ENCODE measurements around the gene ARF1. TPM values are rescaled to one million over a fixed set of nuclear protein-coding genes. Genes with fewer than 3 reads are reported as not detected.

ARF1 gene
- total RNA-seq, 1 donor: 231 TPM

DNA sequence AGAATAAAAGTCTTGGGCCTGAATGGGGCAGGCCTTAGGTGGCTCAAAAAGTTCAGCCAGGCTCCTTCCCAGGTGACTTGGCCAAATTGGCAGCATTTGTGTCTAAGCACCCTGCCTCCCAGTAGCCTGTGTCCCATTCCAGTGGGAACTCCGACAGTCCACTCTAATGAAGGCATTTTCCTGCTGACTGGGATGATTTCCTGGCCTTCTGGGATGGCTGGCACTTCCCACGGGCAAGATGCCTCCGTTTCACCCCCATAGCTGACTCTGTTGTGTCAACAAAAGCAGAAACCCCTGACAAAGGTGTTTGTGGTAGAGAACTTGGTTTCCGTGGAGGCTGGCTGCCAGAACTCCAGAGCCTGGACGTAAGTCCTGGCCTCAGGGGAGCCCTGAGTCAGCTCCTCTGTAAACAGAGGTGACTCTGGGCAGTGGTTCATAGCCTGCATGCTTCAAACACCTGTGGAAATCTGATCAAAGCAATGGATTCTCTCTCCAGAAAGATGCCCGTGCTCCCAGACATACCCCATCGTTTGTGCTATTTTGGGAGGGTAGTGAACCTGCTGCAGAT lies 39.1 kb upstream of the ARF1 start:
- no peaks in the 10 kb centered on the region for H3K36me3 ChIP-seq (ENCODE audit: insufficient read depth, low read length)
- H3K79me2 ChIP-seq (ENCODE audit: insufficient read depth, low read length): no peaks in the 10 kb centered on the region
- H4K20me1 ChIP-seq (ENCODE audit: insufficient read depth, low read length): no peaks in the 10 kb centered on the region
- DNase-seq (ENCODE audit: insufficient read length, low spot score, missing footprints): peak; percentile 87
- H3K4me3 ChIP-seq (ENCODE audit: insufficient read depth, low read length): no peak overlapping the region
- no peak overlapping the region for H2AFZ ChIP-seq (ENCODE audit: low read length)
- H3K27me3 ChIP-seq (ENCODE audit: insufficient read depth, low read length): peaks cover 23% of the 10 kb centered on the region
- H3K9me3 ChIP-seq (ENCODE audit: low read depth, low read length): no peaks in the 10 kb centered on the region
- TF ChIP-seq, protein P1, sequence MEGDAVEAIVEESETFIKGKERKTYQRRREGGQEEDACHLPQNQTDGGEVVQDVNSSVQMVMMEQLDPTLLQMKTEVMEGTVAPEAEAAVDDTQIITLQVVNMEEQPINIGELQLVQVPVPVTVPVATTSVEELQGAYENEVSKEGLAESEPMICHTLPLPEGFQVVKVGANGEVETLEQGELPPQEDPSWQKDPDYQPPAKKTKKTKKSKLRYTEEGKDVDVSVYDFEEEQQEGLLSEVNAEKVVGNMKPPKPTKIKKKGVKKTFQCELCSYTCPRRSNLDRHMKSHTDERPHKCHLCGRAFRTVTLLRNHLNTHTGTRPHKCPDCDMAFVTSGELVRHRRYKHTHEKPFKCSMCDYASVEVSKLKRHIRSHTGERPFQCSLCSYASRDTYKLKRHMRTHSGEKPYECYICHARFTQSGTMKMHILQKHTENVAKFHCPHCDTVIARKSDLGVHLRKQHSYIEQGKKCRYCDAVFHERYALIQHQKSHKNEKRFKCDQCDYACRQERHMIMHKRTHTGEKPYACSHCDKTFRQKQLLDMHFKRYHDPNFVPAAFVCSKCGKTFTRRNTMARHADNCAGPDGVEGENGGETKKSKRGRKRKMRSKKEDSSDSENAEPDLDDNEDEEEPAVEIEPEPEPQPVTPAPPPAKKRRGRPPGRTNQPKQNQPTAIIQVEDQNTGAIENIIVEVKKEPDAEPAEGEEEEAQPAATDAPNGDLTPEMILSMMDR (IDR thresholded peaks at IDR 0.05; ENCODE audit: extremely low read depth, low read depth, low read length): no peak
- H3K4me1 ChIP-seq (ENCODE audit: insufficient read depth, low read length): no peaks in the 10 kb centered on the region
- no peak overlapping the region for H3K27ac ChIP-seq (ENCODE audit: low read depth, low read length)
- H3K4me2 ChIP-seq (ENCODE audit: insufficient read depth, low read length): no peak overlapping the region

DNA sequence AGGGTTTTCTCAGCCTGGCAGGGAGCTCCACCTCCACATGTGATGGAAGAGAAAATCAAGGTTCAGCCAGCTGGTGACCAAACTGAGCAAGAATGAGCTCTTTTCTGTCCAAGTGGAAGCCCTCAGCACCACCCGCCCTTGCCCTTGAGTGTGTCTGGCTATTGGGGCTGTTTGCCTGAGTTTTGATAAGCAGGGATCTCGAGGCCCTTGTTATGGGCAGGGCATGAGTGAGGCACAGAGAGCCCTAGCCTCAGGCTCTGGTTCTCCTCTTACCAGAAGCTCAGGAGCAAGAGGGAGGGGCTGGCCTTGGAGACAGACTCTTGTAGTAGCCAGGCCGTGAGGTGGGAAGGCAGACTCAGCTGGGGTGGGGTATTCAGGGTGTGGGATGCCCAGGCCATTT lies 37.5 kb upstream of the ARF1 start:
- peak; percentile 48 for DNase-seq (ENCODE audit: insufficient read length, low spot score, missing footprints)
- H3K4me1 ChIP-seq (ENCODE audit: insufficient read depth, low read length): no peaks in the 10 kb centered on the region
- H2AFZ ChIP-seq (ENCODE audit: low read length): no peak overlapping the region
- no peaks in the 10 kb centered on the region for H3K36me3 ChIP-seq (ENCODE audit: insufficient read depth, low read length)
- TF ChIP-seq, protein P1 (IDR thresholded peaks at IDR 0.05; ENCODE audit: extremely low read depth, low read depth, low read length): no peak
- H3K27me3 ChIP-seq (ENCODE audit: insufficient read depth, low read length): peaks cover 10% of the 10 kb centered on the region
- no peak overlapping the region for H3K4me3 ChIP-seq (ENCODE audit: insufficient read depth, low read length)
- H3K9me3 ChIP-seq (ENCODE audit: low read depth, low read length): no peaks in the 10 kb centered on the region
- no peak overlapping the region for H3K27ac ChIP-seq (ENCODE audit: low read depth, low read length)
- H3K4me2 ChIP-seq (ENCODE audit: insufficient read depth, low read length): no peak overlapping the region
- no peaks in the 10 kb centered on the region for H4K20me1 ChIP-seq (ENCODE audit: insufficient read depth, low read length)
- no peaks in the 10 kb centered on the region for H3K79me2 ChIP-seq (ENCODE audit: insufficient read depth, low read length)

DNA sequence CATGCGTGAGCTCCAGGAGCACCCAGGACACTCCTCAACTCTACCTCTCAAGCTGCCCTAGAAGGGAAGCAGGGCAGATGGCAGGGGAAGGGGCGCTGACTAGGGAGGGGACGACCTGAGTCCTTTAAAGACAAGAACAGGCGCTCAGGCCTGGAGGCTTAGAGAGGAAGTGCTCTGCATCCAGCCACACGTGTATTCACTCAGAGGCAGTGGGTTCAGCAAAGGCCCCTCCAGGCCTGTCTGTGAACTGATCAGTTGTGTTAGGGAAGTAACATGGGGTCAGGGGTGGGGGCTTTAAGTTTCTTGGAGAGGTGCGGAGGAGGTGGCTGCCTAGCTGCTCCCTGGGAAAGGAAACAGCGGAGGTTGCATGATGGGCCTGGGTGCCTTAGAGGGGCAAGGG lies 37.1 kb upstream of the ARF1 start:
- Histone ChIP-seq H3K36me3 (ENCODE audit: insufficient read depth, low read length) (no peaks in the 10 kb centered on the region), H4K20me1 (ENCODE audit: insufficient read depth, low read length) (no peaks in the 10 kb centered on the region), H3K9me3 (ENCODE audit: low read depth, low read length) (no peaks in the 10 kb centered on the region), H3K4me3 (ENCODE audit: insufficient read depth, low read length) (no peak overlapping the region), H2AFZ (ENCODE audit: low read length) (no peak overlapping the region), H3K79me2 (ENCODE audit: insufficient read depth, low read length) (no peaks in the 10 kb centered on the region), H3K27me3 (ENCODE audit: insufficient read depth, low read length) (peaks cover 10% of the 10 kb centered on the region), H3K4me2 (ENCODE audit: insufficient read depth, low read length) (no peak overlapping the region), H3K4me1 (ENCODE audit: insufficient read depth, low read length) (no peaks in the 10 kb centered on the region), H3K27ac (ENCODE audit: low read depth, low read length) (no peak overlapping the region)
- TF ChIP-seq, protein P1 (IDR thresholded peaks at IDR 0.05; ENCODE audit: extremely low read depth, low read depth, low read length): no peak
- DNase-seq (ENCODE audit: insufficient read length, low spot score, missing footprints): no peak

DNA sequence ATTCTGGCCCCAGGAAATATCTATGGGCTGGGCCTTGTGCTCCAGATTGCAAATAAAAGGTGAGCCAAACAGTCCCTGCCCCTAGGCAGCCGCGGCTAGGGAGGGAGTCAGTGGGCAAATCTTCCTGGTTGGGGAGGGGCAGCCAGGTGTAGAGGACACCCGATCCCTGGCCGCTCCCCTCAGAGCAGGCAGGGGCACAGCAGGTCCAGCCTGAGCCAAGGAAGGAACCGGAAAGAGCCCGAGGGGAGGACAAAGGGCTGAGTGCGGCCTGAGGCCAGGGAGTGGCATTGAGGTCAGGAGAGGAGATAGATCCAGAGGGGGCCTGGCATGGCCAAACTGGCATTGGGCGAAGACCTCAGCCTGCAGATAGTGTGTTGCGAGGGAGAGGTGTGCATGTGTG lies 36.6 kb upstream of the ARF1 start:
- TF ChIP-seq, protein P1 (IDR thresholded peaks at IDR 0.05; ENCODE audit: extremely low read depth, low read depth, low read length): no peak
- no peak overlapping the region for H3K27ac ChIP-seq (ENCODE audit: low read depth, low read length)
- no peaks in the 10 kb centered on the region for H4K20me1 ChIP-seq (ENCODE audit: insufficient read depth, low read length)
- no peaks in the 10 kb centered on the region for H3K4me1 ChIP-seq (ENCODE audit: insufficient read depth, low read length)
- no peak overlapping the region for H2AFZ ChIP-seq (ENCODE audit: low read length)
- no peaks in the 10 kb centered on the region for H3K79me2 ChIP-seq (ENCODE audit: insufficient read depth, low read length)
- DNase-seq (ENCODE audit: insufficient read length, low spot score, missing footprints): no peak
- no peaks in the 10 kb centered on the region for H3K36me3 ChIP-seq (ENCODE audit: insufficient read depth, low read length)
- no peak overlapping the region for H3K4me3 ChIP-seq (ENCODE audit: insufficient read depth, low read length)
- H3K27me3 ChIP-seq (ENCODE audit: insufficient read depth, low read length): peaks cover 10% of the 10 kb centered on the region
- H3K9me3 ChIP-seq (ENCODE audit: low read depth, low read length): no peaks in the 10 kb centered on the region
- H3K4me2 ChIP-seq (ENCODE audit: insufficient read depth, low read length): no peak overlapping the region
